Keratinocyte (primary cell): ENCODE data around the gene ZNF558. TPM values are rescaled to one million over a fixed set of nuclear protein-coding genes. Genes with fewer than 3 reads are reported as not detected.

ENCODE experiments used
- DNase-seq: peaks from one replicate; pipeline ENCODE4 v3.0.0-alpha.2; 2011; ENCODE audit warnings: low read depth, missing footprints, low spot score
- FAIRE-seq: peaks from 2 replicates; lab custom pipeline; 2011; peaks lifted over from hg19 to GRCh38; lab: Jason Lieb, UNC
- H2AFZ ChIP-seq: 2 replicates; pipeline ENCODE4 v1.6.0; 2012; ENCODE audit warnings: low read length, control low read depth, inconsistent platforms; ENCODE audit not compliant: control insufficient read depth
- H3K27ac ChIP-seq: 2 replicates; pipeline ENCODE4 v1.5.1; 2011; ENCODE audit warnings: low read length; ENCODE audit not compliant: control insufficient read depth, insufficient read depth
- H3K27me3 ChIP-seq: 3 replicates; pipeline ENCODE4 v1.6.0; 2011; ENCODE audit warnings: low read length; ENCODE audit not compliant: control insufficient read depth, insufficient read depth; ENCODE audit errors: extremely low read depth
- H3K36me3 ChIP-seq, 2 experiments: 2 replicates in 1 of 2; 3 replicates in 1 of 2; pipeline ENCODE4 v1.5.1; 2011; ENCODE audit warnings: low read length in 2 of 2, mild to moderate bottlenecking in 1 of 2; ENCODE audit not compliant: control insufficient read depth in 2 of 2, insufficient read depth in 2 of 2; ENCODE audit errors: extremely low read depth in 1 of 2
- H3K4me1 ChIP-seq: 3 replicates; pipeline ENCODE4 v1.5.1; 2011; ENCODE audit warnings: low read length; ENCODE audit not compliant: control insufficient read depth, insufficient read depth; ENCODE audit errors: extremely low read depth
- H3K4me2 ChIP-seq: 3 replicates; pipeline ENCODE4 v1.6.0; 2011; ENCODE audit warnings: low read depth, low read length; ENCODE audit not compliant: control insufficient read depth, insufficient read depth; ENCODE audit errors: extremely low read depth
- H3K4me3 ChIP-seq, 3 experiments: fragments of 200-600 bp in 1 of 3; sonication (generic) in 1 of 3; 2 replicates in 2 of 3; 3 replicates in 1 of 3; pipeline ENCODE4 v1.5.1; 2011 to 2016; ENCODE audit warnings: low read length in 3 of 3, mild to moderate bottlenecking in 3 of 3, control low read depth in 2 of 3, inconsistent platforms in 1 of 3, low read depth in 1 of 3, mixed read lengths in 1 of 3, mixed run types in 1 of 3, moderate library complexity in 1 of 3; ENCODE audit not compliant: control insufficient read depth in 2 of 3, insufficient read depth in 2 of 3; ENCODE audit errors: extremely low read depth in 1 of 3
- H3K79me2 ChIP-seq: 2 replicates; pipeline ENCODE4 v1.6.0; 2012; ENCODE audit warnings: low read length; ENCODE audit not compliant: control insufficient read depth, insufficient read depth
- H3K9ac ChIP-seq: 3 replicates; pipeline ENCODE4 v1.6.0; 2011; ENCODE audit warnings: low read length; ENCODE audit not compliant: control insufficient read depth, insufficient read depth; ENCODE audit errors: extremely low read depth
- H3K9me1 ChIP-seq: 3 replicates; pipeline ENCODE4 v1.6.0; 2011; ENCODE audit warnings: low read length; ENCODE audit not compliant: control insufficient read depth, insufficient read depth; ENCODE audit errors: extremely low read depth
- H3K9me3 ChIP-seq: 2 replicates; pipeline ENCODE4 v1.5.1; 2012; ENCODE audit warnings: low read depth, low read length; ENCODE audit not compliant: control insufficient read depth
- H4K20me1 ChIP-seq: 3 replicates; pipeline ENCODE4 v1.6.0; 2011; ENCODE audit warnings: low read length; ENCODE audit not compliant: control insufficient read depth, insufficient read depth; ENCODE audit errors: extremely low read depth
- EZH2 ChIP-seq: IDR thresholded peaks from one replicate; pipeline ENCODE4 v1.6.1; 2012; ENCODE audit warnings: inconsistent platforms, mild to moderate bottlenecking, low read length, moderate library complexity
- dilution Hi-C: fragments of 300-500 bp; cut with MboI; formaldehyde crosslinking; loops from one replicate; pipeline ENCODE4 v1.7.0; 2020; ENCODE audit warnings: low sequenced_read_pairs; ENCODE audit not compliant: extremely low pct_ligation_motif_present
- polyA plus RNA-seq, 5 experiments: library from polyadenylated mRNA; depleted of rRNA in 3 of 5; stranded (reverse) in 3 of 5; stranded (forward) in 1 of 5; unstranded in 1 of 5; fragments of >200 nt; gene quantifications; 1 replicate in 1 of 5; 2 replicates in 3 of 5; 3 replicates in 1 of 5; pipeline versions ENCODE4 v1.2.1 to v1.2.3, GENCODE V29; 2011 to 2012; ENCODE audit warnings: missing spikeins in 2 of 5, low read depth in 1 of 5, low replicate concordance in 1 of 5
- TF ChIP-seq, protein P1 (sequence below), 3 experiments: IDR thresholded peaks in 1 of 3; conservative IDR thresholded peaks in 1 of 3; optimal IDR thresholded peaks in 1 of 3; 2 replicates in 2 of 3; 3 replicates in 1 of 3; pipeline versions ENCODE3 to v1.5.1; 2011; ENCODE audit warnings: low read length in 3 of 3, mild to moderate bottlenecking in 3 of 3, moderate library complexity in 2 of 3, control low read depth in 1 of 3, inconsistent platforms in 1 of 3; ENCODE audit not compliant: insufficient read depth in 2 of 3; ENCODE audit errors: extremely low read depth in 1 of 3

Gene ZNF558
- polyA plus RNA-seq, 1 donor (not counting 4 experiments of a cell fraction or from before 2014, with no cell fraction given): 17.1 TPM

DNA sequence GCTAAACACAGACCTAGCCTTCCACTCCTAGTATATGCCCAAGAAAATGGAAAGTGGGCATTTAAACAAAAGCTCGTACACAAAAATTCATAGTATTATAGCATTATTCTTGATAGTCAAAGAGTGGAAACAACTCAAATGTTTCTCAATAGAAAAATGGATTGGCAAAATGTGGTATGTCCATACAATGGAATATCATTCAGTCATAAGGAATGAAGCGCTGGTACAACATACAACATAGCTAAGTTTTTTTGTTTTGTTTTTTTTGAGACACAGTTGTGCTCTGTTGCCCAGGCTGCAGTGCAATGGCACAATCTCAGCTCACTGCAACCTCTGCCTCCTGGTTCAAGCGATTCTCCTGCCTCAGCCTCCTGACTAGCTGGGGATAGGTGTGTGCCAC is 11.9 kb downstream of the ZNF558 start:
- dilution Hi-C loops: no loop called here
- no peak for DNase-seq
- H3K9me3 ChIP-seq: peaks cover 5% of the 10 kb centered on the region
- no peaks in the 10 kb centered on the region for H3K79me2 ChIP-seq
- no peaks in the 10 kb centered on the region for H3K27me3 ChIP-seq
- no peak overlapping the region for H3K4me3 ChIP-seq
- no peaks in the 10 kb centered on the region for H3K4me1 ChIP-seq
- H3K9me1 ChIP-seq: no peaks in the 10 kb centered on the region
- TF ChIP-seq EZH2: no peak
- TF ChIP-seq, protein P1, sequence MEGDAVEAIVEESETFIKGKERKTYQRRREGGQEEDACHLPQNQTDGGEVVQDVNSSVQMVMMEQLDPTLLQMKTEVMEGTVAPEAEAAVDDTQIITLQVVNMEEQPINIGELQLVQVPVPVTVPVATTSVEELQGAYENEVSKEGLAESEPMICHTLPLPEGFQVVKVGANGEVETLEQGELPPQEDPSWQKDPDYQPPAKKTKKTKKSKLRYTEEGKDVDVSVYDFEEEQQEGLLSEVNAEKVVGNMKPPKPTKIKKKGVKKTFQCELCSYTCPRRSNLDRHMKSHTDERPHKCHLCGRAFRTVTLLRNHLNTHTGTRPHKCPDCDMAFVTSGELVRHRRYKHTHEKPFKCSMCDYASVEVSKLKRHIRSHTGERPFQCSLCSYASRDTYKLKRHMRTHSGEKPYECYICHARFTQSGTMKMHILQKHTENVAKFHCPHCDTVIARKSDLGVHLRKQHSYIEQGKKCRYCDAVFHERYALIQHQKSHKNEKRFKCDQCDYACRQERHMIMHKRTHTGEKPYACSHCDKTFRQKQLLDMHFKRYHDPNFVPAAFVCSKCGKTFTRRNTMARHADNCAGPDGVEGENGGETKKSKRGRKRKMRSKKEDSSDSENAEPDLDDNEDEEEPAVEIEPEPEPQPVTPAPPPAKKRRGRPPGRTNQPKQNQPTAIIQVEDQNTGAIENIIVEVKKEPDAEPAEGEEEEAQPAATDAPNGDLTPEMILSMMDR (optimal IDR thresholded peaks at IDR 0.05 in 1 of 3, IDR thresholded peaks at IDR 0.05 in 1 of 3, conservative IDR thresholded peaks at IDR 0.05 in 1 of 3; ENCODE audit: extremely low read depth in 1 of 3, insufficient read depth in 2 of 3, low read length in 3 of 3): no peak
- no peak for FAIRE-seq
- no peak overlapping the region for H3K27ac ChIP-seq
- no peak overlapping the region for H2AFZ ChIP-seq
- H3K4me2 ChIP-seq: no peak overlapping the region
- H3K9ac ChIP-seq: no peak overlapping the region
- H3K36me3 ChIP-seq: peaks cover 14 to 30% of the 10 kb centered on the region in 2 experiments
- H4K20me1 ChIP-seq: no peaks in the 10 kb centered on the region

DNA sequence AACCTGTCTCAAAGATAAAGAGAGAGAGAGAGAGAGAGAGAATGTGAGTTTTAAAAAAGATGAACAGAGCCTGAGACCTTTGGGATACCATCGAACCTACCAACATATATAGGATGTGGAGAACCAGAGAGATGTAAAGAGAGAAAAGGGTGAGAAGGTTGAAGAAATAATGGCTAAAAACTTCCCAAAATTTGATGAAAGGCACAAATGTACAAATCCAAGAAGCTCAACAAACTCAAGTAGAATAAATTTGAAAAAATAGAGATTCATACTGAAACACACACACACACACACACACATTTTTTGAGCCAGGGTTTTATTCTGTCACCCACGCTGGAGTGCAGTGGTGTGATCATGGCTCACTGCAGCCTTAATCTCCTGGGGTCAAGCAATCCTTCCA is 16.3 kb downstream of the ZNF558 start:
- Histone ChIP-seq H3K4me3 (no peak overlapping the region), H3K9me3 (peaks cover 28% of the 10 kb centered on the region), H2AFZ (no peak overlapping the region), H3K27ac (no peak overlapping the region), H3K4me2 (no peak overlapping the region), H3K27me3 (no peaks in the 10 kb centered on the region), H3K9ac (no peak overlapping the region), H3K36me3 (peaks cover 19 to 30% of the 10 kb centered on the region in 2 experiments), H3K79me2 (no peaks in the 10 kb centered on the region), H3K9me1 (no peaks in the 10 kb centered on the region), H4K20me1 (no peaks in the 10 kb centered on the region), H3K4me1 (no peaks in the 10 kb centered on the region)
- dilution Hi-C loops: no loop called here
- DNase-seq (no peak), FAIRE-seq (no peak)
- TF ChIP-seq, protein P1 (optimal IDR thresholded peaks at IDR 0.05 in 1 of 3, IDR thresholded peaks at IDR 0.05 in 1 of 3, conservative IDR thresholded peaks at IDR 0.05 in 1 of 3; ENCODE audit: extremely low read depth in 1 of 3, insufficient read depth in 2 of 3, low read length in 3 of 3): no peak
- TF ChIP-seq EZH2: no peak
